Mesodermal cell (in vitro differentiated cells): ENCODE results near the gene TICRR.

Experiments used
- H3K27ac ChIP-seq: 2 replicates; pipeline ENCODE4 v1.7.0; 2013; ENCODE audit warnings: mild to moderate bottlenecking, low read depth, low read length, moderate library complexity; ENCODE audit not compliant: severe bottlenecking
- H3K36me3 ChIP-seq: 2 replicates; pipeline ENCODE4 v1.7.1; 2013; ENCODE audit warnings: mild to moderate bottlenecking, low read length, moderate library complexity; ENCODE audit not compliant: control insufficient read depth, insufficient read depth
- H3K4me1 ChIP-seq: one replicate; pipeline ENCODE4 v1.7.1; 2013; ENCODE audit warnings: mild to moderate bottlenecking, low read length; ENCODE audit not compliant: insufficient read depth, control insufficient read depth, poor library complexity, severe bottlenecking
- H3K4me3 ChIP-seq: 2 replicates; pipeline ENCODE4 v1.7.0; 2013; ENCODE audit warnings: low read length, control low read depth, mild to moderate bottlenecking; ENCODE audit not compliant: insufficient read depth, poor library complexity, severe bottlenecking; ENCODE audit errors: extremely low read depth
- H3K9me3 ChIP-seq: 2 replicates; pipeline ENCODE4 v1.7.1; 2013; ENCODE audit warnings: mild to moderate bottlenecking, low read length, moderate library complexity; ENCODE audit not compliant: control insufficient read depth
- WGBS, 2 experiments: methylation state at CpG; one replicate each; pipeline ENCODE4 v1.1.5; 2013; ENCODE audit warnings: missing lambda C conversion rate in 2 of 2; ENCODE audit not compliant: insufficient coverage in 2 of 2; 5-methylcytosine and 5-hydroxymethylcytosine counted together

TICRR gene

GRCh38 chr15:89611317-89611716, 36.0 kb downstream of the TICRR start:
- H3K27ac ChIP-seq = no peak overlapping the region
- H3K36me3 ChIP-seq = peaks cover 88% of the 10 kb centered on the region
- peaks cover 9% of the 10 kb centered on the region for H3K9me3 ChIP-seq
- whole genome bisulfite sequencing, 2 experiments = no CpG with 5 or more reads among the region's 2 CpGs
- no peaks in the 10 kb centered on the region for H3K4me1 ChIP-seq
- no peak overlapping the region for H3K4me3 ChIP-seq

DNA sequence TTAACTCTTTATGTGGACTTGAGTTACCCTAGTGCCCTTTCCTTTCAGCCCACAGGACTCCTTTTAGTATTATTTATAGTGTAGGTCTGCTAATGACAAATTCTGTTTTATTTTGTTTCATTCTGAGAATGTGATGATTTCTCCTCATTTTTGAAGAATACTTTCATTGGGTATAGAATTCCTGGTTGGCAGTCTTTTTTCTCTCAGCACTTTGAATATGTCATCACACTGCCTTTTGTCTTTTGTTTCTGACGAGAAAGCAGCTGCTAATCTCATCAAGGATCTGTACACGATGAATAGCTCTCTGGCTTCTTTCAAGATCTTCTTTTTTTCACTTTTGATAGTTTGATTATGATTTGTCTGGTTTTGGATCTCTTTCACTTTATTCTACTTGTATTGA, 37.8 kb downstream of the TICRR start:
- WGBS, 2 experiments = 85 to 100% methylated on average over 2 of the region's 2 CpGs
- Histone ChIP-seq H3K36me3 (peaks cover 87% of the 10 kb centered on the region), H3K27ac (no peak overlapping the region), H3K4me3 (no peak overlapping the region), H3K9me3 (peaks cover 9% of the 10 kb centered on the region), H3K4me1 (no peaks in the 10 kb centered on the region)

GRCh38 chr15:89614164-89614563, 38.9 kb downstream of the TICRR start:
- H3K27ac ChIP-seq = no peak overlapping the region
- peaks cover 9% of the 10 kb centered on the region for H3K9me3 ChIP-seq
- peaks cover 87% of the 10 kb centered on the region for H3K36me3 ChIP-seq
- no peaks in the 10 kb centered on the region for H3K4me1 ChIP-seq
- H3K4me3 ChIP-seq = no peak overlapping the region
- WGBS, 2 experiments = 100% methylated on average over 1 of the region's 1 CpG; no CpG with 5 or more reads in 1 of the 2 experiments

DNA sequence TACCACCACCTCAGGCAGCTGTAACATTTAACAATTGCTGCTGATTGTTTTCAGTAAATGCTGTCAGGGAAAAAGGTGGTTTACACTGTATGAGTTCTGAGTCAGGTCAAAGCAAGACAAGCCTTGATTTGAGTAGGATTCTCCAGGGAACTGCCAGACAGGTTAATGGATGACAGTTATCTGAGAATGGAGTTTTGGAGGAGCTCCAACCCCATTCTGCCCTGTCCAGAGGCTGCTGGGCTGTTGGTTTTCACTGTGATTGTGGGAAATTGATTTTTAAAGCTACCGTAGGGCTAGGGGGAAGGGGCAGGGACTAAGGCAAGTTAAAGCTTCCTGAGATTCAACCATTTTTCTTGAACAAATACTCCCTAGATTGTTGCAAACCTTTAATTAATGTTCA, 39.9 kb downstream of the TICRR start:
- H3K27ac ChIP-seq = no peak overlapping the region
- peaks cover 88% of the 10 kb centered on the region for H3K36me3 ChIP-seq
- WGBS, 2 experiments = no CpG with 5 or more reads among the region's 1 CpG
- H3K4me1 ChIP-seq = no peaks in the 10 kb centered on the region
- H3K9me3 ChIP-seq = peaks cover 9% of the 10 kb centered on the region
- H3K4me3 ChIP-seq = no peak overlapping the region

- 71 to 100% methylated on average over 1 to 3 of the region's 4 CpGs for WGBS, 2 experiments
- H3K36me3 ChIP-seq = peaks cover 91% of the 10 kb centered on the region
- no peaks in the 10 kb centered on the region for H3K4me1 ChIP-seq
- no peak overlapping the region for H3K4me3 ChIP-seq
- H3K27ac ChIP-seq = no peak overlapping the region
- H3K9me3 ChIP-seq = peaks cover 9% of the 10 kb centered on the region
Observed at GRCh38 chr15:89616228-89616627, 41.0 kb downstream of the TICRR start.

- no peaks in the 10 kb centered on the region for H3K9me3 ChIP-seq
- WGBS, 2 experiments = 100% methylated on average over 1 of the region's 4 CpGs
- H3K4me1 ChIP-seq = no peaks in the 10 kb centered on the region
- H3K36me3 ChIP-seq = peaks cover 96% of the 10 kb centered on the region
- H3K27ac ChIP-seq = no peak overlapping the region
- no peak overlapping the region for H3K4me3 ChIP-seq
Observed at GRCh38 chr15:89621547-89621946, 46.3 kb downstream of the TICRR start.

DNA sequence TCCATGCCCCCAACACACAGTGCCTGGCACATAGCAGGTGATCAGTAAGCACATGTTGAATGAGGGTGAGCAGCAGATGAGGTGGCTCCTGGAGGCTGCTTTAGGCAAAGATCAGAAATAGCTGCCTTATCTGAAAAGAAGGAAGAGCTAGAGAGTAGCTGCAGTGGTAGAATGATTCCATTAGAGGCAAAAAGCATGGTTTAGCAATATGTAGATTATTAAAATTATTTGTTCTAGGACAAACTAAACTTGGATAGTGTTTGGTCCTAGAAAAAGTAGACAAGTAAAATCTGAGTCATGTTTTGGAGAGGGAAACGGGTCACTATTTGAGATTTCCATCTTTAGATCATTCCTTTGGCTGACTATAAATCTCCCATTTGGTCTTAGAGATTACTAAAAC, 47.9 kb downstream of the TICRR start:
- H3K9me3 ChIP-seq = no peaks in the 10 kb centered on the region
- 80% methylated on average over 1 of the region's 1 CpG; no CpG with 5 or more reads in 1 of the 2 experiments for WGBS, 2 experiments
- H3K36me3 ChIP-seq = peaks cover 97% of the 10 kb centered on the region
- no peak overlapping the region for H3K27ac ChIP-seq
- H3K4me3 ChIP-seq = no peak overlapping the region
- H3K4me1 ChIP-seq = no peaks in the 10 kb centered on the region

DNA sequence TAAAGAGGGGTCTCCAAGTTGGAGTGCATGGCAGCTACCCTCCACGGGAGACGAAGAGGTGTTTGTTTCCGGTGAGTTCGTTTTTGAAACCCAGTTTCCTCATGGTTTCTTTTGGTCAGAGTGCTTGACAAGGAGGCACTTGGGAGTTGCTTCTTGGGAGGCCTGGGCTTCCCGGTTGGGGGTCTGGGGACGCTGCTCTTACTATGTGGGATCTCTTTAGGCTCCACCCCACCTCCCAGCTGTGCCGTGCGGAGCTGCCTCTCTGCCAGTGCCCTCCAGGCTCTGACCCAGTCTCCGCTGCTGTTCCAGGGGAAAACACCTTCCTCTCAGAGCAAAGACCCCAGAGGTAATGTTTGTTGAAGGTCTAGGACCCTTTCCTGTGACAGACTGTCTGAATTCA, 50.4 kb downstream of the TICRR start:
- H3K4me1 ChIP-seq = no peaks in the 10 kb centered on the region
- H3K27ac ChIP-seq = no peak overlapping the region
- 95 to 98% methylated on average over 6 to 7 of the region's 9 CpGs for WGBS, 2 experiments
- no peaks in the 10 kb centered on the region for H3K9me3 ChIP-seq
- H3K36me3 ChIP-seq = peaks cover 96% of the 10 kb centered on the region
- H3K4me3 ChIP-seq = no peak overlapping the region

DNA sequence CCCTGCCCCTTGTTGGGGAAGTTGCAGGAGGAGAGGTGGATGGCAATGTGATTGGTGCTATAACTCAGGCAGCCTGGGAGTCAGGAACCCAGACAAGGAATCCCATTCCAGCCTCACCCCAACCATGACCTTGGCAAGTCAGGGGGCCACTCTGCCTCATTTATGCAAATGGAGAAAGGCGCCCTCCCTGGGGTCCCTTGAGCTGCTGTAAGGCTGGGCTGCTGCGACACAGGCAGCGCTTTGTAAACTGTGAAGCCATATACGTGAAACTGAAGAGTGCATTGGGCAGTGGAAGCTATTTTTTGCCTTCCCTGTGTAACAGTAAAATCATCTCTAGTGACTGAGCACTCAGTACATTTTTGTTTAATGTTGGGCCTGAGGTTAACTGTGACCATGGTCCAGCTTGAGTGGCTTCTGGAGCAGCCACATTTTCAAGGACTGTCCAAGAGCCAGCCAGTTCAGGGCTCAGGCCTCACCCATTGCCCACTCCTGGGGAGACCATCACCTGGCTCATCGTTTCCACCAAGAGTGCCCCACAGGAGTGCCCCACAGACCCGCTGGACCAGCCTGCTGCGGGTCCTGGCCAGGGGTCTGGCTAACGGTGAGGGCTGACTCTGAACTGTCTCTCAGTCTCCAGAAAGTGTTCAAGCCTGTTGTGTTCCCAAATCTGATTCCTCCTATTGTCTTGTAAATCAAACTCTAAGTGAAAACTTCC, 52.1 kb downstream of the TICRR start:
- Histone ChIP-seq H3K4me3 (no peak overlapping the region), H3K9me3 (no peaks in the 10 kb centered on the region), H3K36me3 (peaks cover 97% of the 10 kb centered on the region), H3K4me1 (no peaks in the 10 kb centered on the region), H3K27ac (no peak overlapping the region)
- WGBS, 2 experiments = 95 to 100% methylated on average over 6 of the region's 8 CpGs

- Histone ChIP-seq H3K4me1 (no peaks in the 10 kb centered on the region), H3K9me3 (peaks cover 2% of the 10 kb centered on the region), H3K27ac (peak overlapping the region; percentile 10), H3K36me3 (peaks cover 97% of the 10 kb centered on the region), H3K4me3 (no peak overlapping the region)
- WGBS, 2 experiments = 92 to 98% methylated on average over 11 to 20 of the region's 21 CpGs
Observed at GRCh38 chr15:89628301-89628700, 53.0 kb downstream of the TICRR start.
